HG03565 (cell line): ENCODE results near the gene ATG4D.
"Not testable (repeated sequence)": the region's sequence is repeated elsewhere in the genome, so short reads cannot be mapped to it uniquely, and the experiment has no call there.

Source experiments
- ATAC-seq: cut with Tn5 transposase; IDR thresholded peaks from one replicate; pipeline ENCODE4 v1.9.1; 2021; ENCODE audit warnings: mild to moderate bottlenecking, moderate library complexity; ENCODE audit not compliant: unreplicated experiment

Gene ATG4D

GRCh38 chr19:10518444-10519361, 25.0 kb upstream of the ATG4D start:
- ATAC-seq, result no peak

GRCh38 chr19:10519421-10519820, 24.3 kb upstream of the ATG4D start:
- ATAC-seq, result no peak

GRCh38 chr19:10520652-10521318, 22.9 kb upstream of the ATG4D start:
- ATAC-seq, result no peak

GRCh38 chr19:10521461-10522171, 22.1 kb upstream of the ATG4D start:
- ATAC-seq, result no peak

GRCh38 chr19:10523135-10523636, 20.5 kb upstream of the ATG4D start:
- no peak for ATAC-seq

GRCh38 chr19:10525636-10526035, 18.1 kb upstream of the ATG4D start:
- no peak for ATAC-seq

- ATAC-seq, result not testable (repeated sequence)
These were observed 16.8 kb upstream of the ATG4D start for GRCh38 chr19:10526887-10527286.

- ATAC-seq, result no peak
These were observed 11.2 kb upstream of the ATG4D start for GRCh38 chr19:10532457-10532856.

- ATAC-seq, result no peak
These were observed 9.9 kb upstream of the ATG4D start for GRCh38 chr19:10533646-10534386.

- no peak for ATAC-seq
These were observed 8.1 kb upstream of the ATG4D start for GRCh38 chr19:10535613-10536012.

- no peak for ATAC-seq
These were observed 6.0 kb upstream of the ATG4D start for GRCh38 chr19:10537668-10538067.

GRCh38 chr19:10538204-10538983, 5.3 kb upstream of the ATG4D start:
- ATAC-seq, result no peak

- ATAC-seq, result not testable (repeated sequence)
These were observed 4.7 kb upstream of the ATG4D start for GRCh38 chr19:10539016-10539415.

- no peak for ATAC-seq
These were observed 665 bp upstream of the ATG4D start for GRCh38 chr19:10543059-10543419.

GRCh38 chr19:10544242-10544752, 593 bp downstream of the ATG4D start:
- no peak for ATAC-seq

- no peak for ATAC-seq
These were observed 1.1 kb downstream of the ATG4D start for GRCh38 chr19:10544753-10545251.

GRCh38 chr19:10546817-10547216, 3.1 kb downstream of the ATG4D start:
- ATAC-seq, result no peak

- no peak for ATAC-seq
These were observed 5.1 kb downstream of the ATG4D start for GRCh38 chr19:10548746-10549276.

- ATAC-seq, result no peak
These were observed 6.0 kb downstream of the ATG4D start for GRCh38 chr19:10549733-10550132.
